Measurements from ENCODE around the gene CRYGN.

CRYGN gene

GRCh38 chr7:151389096-151389767, 50.7 kb downstream of the CRYGN start:
- no peak for DNase-seq

- DNase-seq, result no peak
Measured at GRCh38 chr7:151388430-151388829, 51.5 kb downstream of the CRYGN start.

GRCh38 chr7:151388007-151388297, 52.0 kb downstream of the CRYGN start:
- DNase-seq, result no peak

GRCh38 chr7:151387161-151388006, 52.6 kb downstream of the CRYGN start:
- no peak for DNase-seq

- DNase-seq, result no peak
Measured at GRCh38 chr7:151386301-151387160, 53.4 kb downstream of the CRYGN start.

GRCh38 chr7:151385626-151386300, 54.2 kb downstream of the CRYGN start:
- no peak for DNase-seq

GRCh38 chr7:151384776-151385625, 54.9 kb downstream of the CRYGN start:
- DNase-seq, result no peak

- DNase-seq, result no peak
Measured at GRCh38 chr7:151384352-151384697, 55.6 kb downstream of the CRYGN start.

- no peak for DNase-seq
Measured at GRCh38 chr7:151383638-151384351, 56.1 kb downstream of the CRYGN start.

- peak in 1 of 2 donors; percentile 13 for DNase-seq
Measured at GRCh38 chr7:151382079-151382885, 57.7 kb downstream of the CRYGN start.

GRCh38 chr7:151381348-151382078, 58.4 kb downstream of the CRYGN start:
- peak; percentile 41 to 49 for DNase-seq

- no peak for DNase-seq
Measured at GRCh38 chr7:151381098-151381347, 58.9 kb downstream of the CRYGN start.

- DNase-seq, result no peak
Measured at GRCh38 chr7:151380199-151381097, 59.5 kb downstream of the CRYGN start.

- DNase-seq, result no peak
Measured at GRCh38 chr7:151379534-151380198, 60.3 kb downstream of the CRYGN start.

GRCh38 chr7:151379193-151379520, 60.8 kb downstream of the CRYGN start:
- DNase-seq, result no peak
